ENCODE data around the gene LSP1.

GRCh38 chr11:1928470-1928890 lies 75.6 kb downstream of the LSP1 start:
- TF ChIP-seq CTCF (IDR thresholded peaks at IDR 0.05): no peak
- TF ChIP-seq POLR2A (IDR thresholded peaks at IDR 0.05): no peak
